Activated B cell treated with CpG ODN at 0.5 μM for 24 hours (primary cell): ENCODE measurements around the gene AIDA. TPM values are rescaled to one million over a fixed set of nuclear protein-coding genes. Genes with fewer than 3 reads are reported as not detected.
A peak's percentile ranks its signal among the peaks of the same experiment; 100 is the strongest.

Experiments
- ATAC-seq: fragments of 200-7000 bp; cut with Tn5 transposase; one replicate; pipeline ENCODE4 v1.10.0; 2021; ENCODE audit warnings: low read depth, mild to moderate bottlenecking, moderate library complexity
- CTCF ChIA-PET: fragments of 350-600 bp; sonication (Branson Sonifier 250); formaldehyde crosslinking; loops from one replicate; lab custom pipeline; 2021; ENCODE audit warnings: antibody characterized with exemption; lab: Charles Lee
- POLR2A ChIA-PET: fragments of 350-600 bp; sonication (Branson Sonifier 250); formaldehyde crosslinking; loops from one replicate; lab custom pipeline; 2021; ENCODE audit warnings: antibody characterized with exemption; lab: Charles Lee
- DNase-seq: peaks from one replicate; pipeline ENCODE4 v3.0.0; 2022
- H3K27ac Mint-ChIP-seq: one replicate; pipeline ENCODE4 v1.8.0; 2020; ENCODE audit warnings: mixed read lengths
- H3K27me3 Mint-ChIP-seq: one replicate; pipeline ENCODE4 v1.8.0; 2021; ENCODE audit warnings: mixed read lengths
- H3K36me3 Mint-ChIP-seq: one replicate; pipeline ENCODE4 v1.8.0; 2021; ENCODE audit warnings: low read depth, mixed read lengths
- H3K4me1 Mint-ChIP-seq: one replicate; pipeline ENCODE4 v1.8.0; 2021; ENCODE audit warnings: mixed read lengths
- H3K4me3 Mint-ChIP-seq: one replicate; pipeline ENCODE4 v1.8.0; 2020; ENCODE audit warnings: mild to moderate bottlenecking, mixed read lengths
- H3K9me3 Mint-ChIP-seq: one replicate; pipeline ENCODE4 v1.8.0; 2020; ENCODE audit warnings: mixed read lengths
- intact Hi-C: fragments of 100-400 bp; cut with micrococcal nuclease; formaldehyde crosslinking; loops from one replicate; pipeline ENCODE4 v1.15.1; 2024
- total RNA-seq: library from RNA; stranded (reverse); gene quantifications from 2 replicates; pipeline ENCODE4 v1.2.3, GENCODE V29; 2022
- TF ChIP-seq, protein P1 (sequence below): fragments of 200-600 bp; IDR thresholded peaks from one replicate; pipeline ENCODE4 v1.8.0; 2022; ENCODE audit warnings: antibody characterized with exemption, mild to moderate bottlenecking

Gene AIDA
- total RNA-seq, 1 donor from 2014 or later: 54.3 TPM

DNA sequence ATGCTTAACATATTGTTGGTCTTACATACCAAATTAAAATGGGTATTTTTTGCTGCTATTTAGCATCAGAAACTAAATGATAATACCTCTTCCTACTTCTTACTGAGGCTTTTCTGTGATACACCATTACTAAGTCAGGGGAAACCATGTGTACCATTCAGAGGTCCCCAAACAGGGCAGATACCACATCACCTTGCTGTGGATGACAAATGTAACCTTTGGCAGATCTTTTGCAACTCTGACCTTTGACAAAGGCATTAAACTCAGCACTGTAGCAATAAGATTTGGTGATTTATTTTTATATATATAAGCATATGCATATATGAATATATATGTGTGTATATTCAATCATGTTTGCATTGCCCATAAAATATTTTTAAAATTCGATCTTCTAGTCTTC, 27.6 kb upstream of the AIDA start:
- H3K27me3 Mint-ChIP-seq: no peaks in the 10 kb centered on the region

DNA sequence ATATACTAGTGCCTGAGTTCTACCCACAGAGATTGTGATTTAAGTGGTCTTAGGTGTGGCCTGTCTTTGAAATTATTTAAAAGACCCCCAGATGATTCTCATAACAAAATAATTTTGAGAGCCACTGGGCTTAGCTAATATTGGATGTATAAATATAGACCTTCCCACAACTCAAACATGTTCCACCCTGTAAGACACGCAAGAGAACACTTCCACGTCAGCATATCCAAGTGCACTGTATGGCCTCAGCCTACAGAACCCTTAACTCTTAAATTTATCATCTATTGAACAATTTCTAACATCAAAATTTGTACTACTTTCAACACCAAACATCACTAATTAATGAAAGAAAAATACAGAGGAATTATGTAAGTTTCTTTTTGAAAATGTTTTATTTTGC, 27.2 kb upstream of the AIDA start:
- Mint-ChIP-seq H3K27ac (no peak overlapping the region), H3K4me1 (peaks cover 43% of the 10 kb centered on the region), H3K9me3 (no peaks in the 10 kb centered on the region), H3K36me3 (peaks cover 15% of the 10 kb centered on the region), H3K4me3 (no peak overlapping the region), H3K27me3 (no peaks in the 10 kb centered on the region)
- intact Hi-C loops: loop anchor here (2.0 kb wide), 3 partner anchors 75 to 383 kb away; partner anchors contain the start of gene DISP1
- TF ChIP-seq, protein P1, sequence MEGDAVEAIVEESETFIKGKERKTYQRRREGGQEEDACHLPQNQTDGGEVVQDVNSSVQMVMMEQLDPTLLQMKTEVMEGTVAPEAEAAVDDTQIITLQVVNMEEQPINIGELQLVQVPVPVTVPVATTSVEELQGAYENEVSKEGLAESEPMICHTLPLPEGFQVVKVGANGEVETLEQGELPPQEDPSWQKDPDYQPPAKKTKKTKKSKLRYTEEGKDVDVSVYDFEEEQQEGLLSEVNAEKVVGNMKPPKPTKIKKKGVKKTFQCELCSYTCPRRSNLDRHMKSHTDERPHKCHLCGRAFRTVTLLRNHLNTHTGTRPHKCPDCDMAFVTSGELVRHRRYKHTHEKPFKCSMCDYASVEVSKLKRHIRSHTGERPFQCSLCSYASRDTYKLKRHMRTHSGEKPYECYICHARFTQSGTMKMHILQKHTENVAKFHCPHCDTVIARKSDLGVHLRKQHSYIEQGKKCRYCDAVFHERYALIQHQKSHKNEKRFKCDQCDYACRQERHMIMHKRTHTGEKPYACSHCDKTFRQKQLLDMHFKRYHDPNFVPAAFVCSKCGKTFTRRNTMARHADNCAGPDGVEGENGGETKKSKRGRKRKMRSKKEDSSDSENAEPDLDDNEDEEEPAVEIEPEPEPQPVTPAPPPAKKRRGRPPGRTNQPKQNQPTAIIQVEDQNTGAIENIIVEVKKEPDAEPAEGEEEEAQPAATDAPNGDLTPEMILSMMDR: no peak
- ChIA-PET CTCF (interaction anchor here (0.7 to 2.7 kb wide), 21 partner anchors 9 to 394 kb away, joined by 3 to 23 read pairs (median 4); partner anchors contain the start of gene BROX), POLR2A (interaction anchor here (0.8 to 1.6 kb wide), 8 partner anchors 10 to 98 kb away, joined by 3 to 15 read pairs (median 4); partner anchors contain the start of genes AIDA and BROX)
- DNase-seq (no peak), ATAC-seq (peak; percentile 40)

More for the DNA sequence above, 27.6 kb upstream of the AIDA start:
- Mint-ChIP-seq H3K36me3 (peaks cover 11% of the 10 kb centered on the region), H3K4me1 (peaks cover 38% of the 10 kb centered on the region), H3K9me3 (no peaks in the 10 kb centered on the region), H3K27ac (peak overlapping the region; percentile 84), H3K4me3 (no peak overlapping the region)
- peak; percentile 33 for ATAC-seq
- intact Hi-C loops: loop anchor here (2.0 kb wide), 3 partner anchors 75 to 383 kb away; partner anchors contain the start of gene DISP1
- DNase-seq: no peak
- ChIA-PET POLR2A (interaction anchor here (0.8 to 0.9 kb wide), 2 partner anchors 27 to 98 kb away, joined by 3 read pairs; partner anchors contain the start of genes AIDA and BROX), CTCF (interaction anchor here (0.7 to 2.7 kb wide), 11 partner anchors 11 to 385 kb away, joined by 3 to 23 read pairs (median 6); partner anchors contain the start of gene BROX)
- TF ChIP-seq, protein P1: no peak

DNA sequence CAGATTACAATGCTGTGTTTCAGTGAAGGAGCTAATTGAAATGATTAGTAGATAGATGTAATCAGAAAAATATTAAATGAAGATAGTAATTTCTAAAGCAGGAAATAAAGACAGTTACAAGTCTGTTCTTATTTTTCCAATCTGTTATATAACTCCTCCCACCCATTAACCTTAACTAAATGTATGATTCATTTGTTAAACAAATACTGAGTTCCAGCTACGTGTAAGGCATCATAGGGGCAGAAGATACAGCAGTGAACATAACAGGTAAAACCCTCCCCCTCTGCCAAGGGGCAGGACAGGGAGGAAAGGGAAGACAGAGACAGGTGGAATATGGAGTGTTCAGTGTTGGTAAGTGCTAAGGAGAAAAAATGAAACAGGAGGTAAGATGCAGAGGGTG, 24.7 kb upstream of the AIDA start, which contains the start of gene FAM177B:
Gene FAM177B, plus strand, starts transcription at position 231 of the 400 bp plus-strand sequence. CDS start 9,344 bp downstream, outside the sequence.
- ATAC-seq: no peak
- Mint-ChIP-seq H3K36me3 (peaks cover 24% of the 10 kb centered on the region), H3K9me3 (no peaks in the 10 kb centered on the region), H3K27me3 (no peaks in the 10 kb centered on the region), H3K4me3 (no peak within 1 kb of the TSS), H3K4me1 (peaks cover 49% of the 10 kb centered on the region), H3K27ac (no peak within 1 kb of the TSS)
- intact Hi-C loops: no loop called here
- TF ChIP-seq, protein P1: no peak
- no peak for DNase-seq
- CTCF ChIA-PET: interaction anchor here (1.1 to 2.9 kb wide), 8 partner anchors 13 to 393 kb away, joined by 3 to 15 read pairs (median 7); no protein-coding TSS in a partner anchor
- POLR2A ChIA-PET: interaction anchor here (0.5 to 2.0 kb wide), 11 partner anchors 13 to 147 kb away, joined by 3 to 13 read pairs (median 3); partner anchors contain the start of genes AIDA, BROX and TAF1A

DNA sequence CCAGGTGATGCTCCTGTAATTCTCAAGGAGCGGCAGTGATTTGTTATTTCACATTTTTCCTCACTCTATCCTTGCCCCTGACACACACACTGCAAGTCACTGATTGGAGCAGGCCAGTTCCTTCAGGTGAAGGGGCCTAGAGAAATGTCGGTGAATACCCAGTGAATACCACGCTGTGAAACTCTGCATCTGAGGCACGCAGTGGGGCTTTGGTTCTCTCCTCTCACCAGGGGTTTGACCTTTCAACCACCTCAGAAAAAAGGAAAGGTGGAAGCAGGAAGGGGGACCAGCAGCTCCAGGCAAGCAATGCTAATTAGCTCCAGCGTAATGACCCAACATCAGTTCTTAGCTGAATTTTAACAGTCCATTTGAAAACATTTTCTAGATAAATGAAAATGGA, 24.2 kb upstream of the AIDA start:
- POLR2A ChIA-PET: interaction anchor here (0.8 to 2.0 kb wide), 9 partner anchors 14 to 147 kb away, joined by 3 to 13 read pairs (median 4); partner anchors contain the start of genes AIDA, BROX and TAF1A
- H3K4me3 Mint-ChIP-seq: no peak overlapping the region

More for the DNA sequence above, 24.2 kb upstream of the AIDA start:
- DNase-seq: no peak
- TF ChIP-seq, protein P1: no peak
- CTCF ChIA-PET: interaction anchor here (1.1 to 2.9 kb wide), 8 partner anchors 13 to 393 kb away, joined by 3 to 15 read pairs (median 7); no protein-coding TSS in a partner anchor
- peaks cover 28% of the 10 kb centered on the region for H3K36me3 Mint-ChIP-seq
- H3K9me3 Mint-ChIP-seq: no peaks in the 10 kb centered on the region
- intact Hi-C loops: no loop called here
- no peak overlapping the region for H3K27ac Mint-ChIP-seq
- H3K4me1 Mint-ChIP-seq: peaks cover 50% of the 10 kb centered on the region
- ATAC-seq: no peak
- H3K27me3 Mint-ChIP-seq: no peaks in the 10 kb centered on the region
